ENCODE results near the gene PWWP2B.

DNA sequence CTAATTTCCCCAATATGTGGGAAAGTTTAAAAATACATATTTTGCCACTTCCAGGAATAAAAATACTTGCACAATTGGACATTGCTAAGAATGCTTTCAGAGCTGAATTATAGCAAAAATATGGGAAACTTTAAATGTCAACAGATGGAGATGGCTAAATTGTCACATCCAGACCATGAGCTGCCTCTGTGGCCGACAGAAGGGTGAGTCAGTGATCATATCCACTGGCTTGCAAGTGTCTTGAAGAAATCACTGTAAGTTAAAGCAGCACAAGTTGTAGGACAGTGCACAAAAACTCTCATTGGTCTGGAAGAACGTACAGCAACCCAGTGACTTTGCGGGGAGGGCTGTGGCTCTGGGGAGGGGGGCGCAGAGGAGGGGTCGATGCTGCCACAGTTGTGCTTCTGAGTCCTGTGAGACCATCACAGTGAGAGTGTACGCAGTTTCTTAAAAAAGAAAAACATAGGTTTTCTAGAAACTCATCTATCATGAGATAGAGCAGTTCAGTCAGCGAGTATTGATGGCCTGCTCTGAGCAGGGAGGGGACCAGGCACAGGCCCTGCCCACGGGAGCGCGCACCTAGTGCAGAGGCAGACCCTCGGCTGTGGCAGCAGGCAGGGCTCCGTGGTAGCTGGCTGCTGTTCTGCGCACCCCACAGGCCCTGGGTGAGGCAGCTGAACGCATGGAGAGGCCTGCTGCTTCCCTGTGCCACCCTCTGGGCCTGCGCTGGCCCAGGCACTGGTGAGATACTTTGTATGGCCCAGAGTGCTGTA, 39.5 kb upstream of the PWWP2B start:
- TF ChIP-seq POLR2A (IDR thresholded peaks at IDR 0.05; ENCODE audit: extremely low read depth, insufficient read length) (no peak), MYC (IDR thresholded peaks at IDR 0.05; ENCODE audit: low read depth, low read length) (no peak), MAX (IDR thresholded peaks at IDR 0.05; ENCODE audit: low read depth, low read length) (no peak)
- TF ChIP-seq, protein P1, sequence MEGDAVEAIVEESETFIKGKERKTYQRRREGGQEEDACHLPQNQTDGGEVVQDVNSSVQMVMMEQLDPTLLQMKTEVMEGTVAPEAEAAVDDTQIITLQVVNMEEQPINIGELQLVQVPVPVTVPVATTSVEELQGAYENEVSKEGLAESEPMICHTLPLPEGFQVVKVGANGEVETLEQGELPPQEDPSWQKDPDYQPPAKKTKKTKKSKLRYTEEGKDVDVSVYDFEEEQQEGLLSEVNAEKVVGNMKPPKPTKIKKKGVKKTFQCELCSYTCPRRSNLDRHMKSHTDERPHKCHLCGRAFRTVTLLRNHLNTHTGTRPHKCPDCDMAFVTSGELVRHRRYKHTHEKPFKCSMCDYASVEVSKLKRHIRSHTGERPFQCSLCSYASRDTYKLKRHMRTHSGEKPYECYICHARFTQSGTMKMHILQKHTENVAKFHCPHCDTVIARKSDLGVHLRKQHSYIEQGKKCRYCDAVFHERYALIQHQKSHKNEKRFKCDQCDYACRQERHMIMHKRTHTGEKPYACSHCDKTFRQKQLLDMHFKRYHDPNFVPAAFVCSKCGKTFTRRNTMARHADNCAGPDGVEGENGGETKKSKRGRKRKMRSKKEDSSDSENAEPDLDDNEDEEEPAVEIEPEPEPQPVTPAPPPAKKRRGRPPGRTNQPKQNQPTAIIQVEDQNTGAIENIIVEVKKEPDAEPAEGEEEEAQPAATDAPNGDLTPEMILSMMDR (IDR thresholded peaks at IDR 0.05; ENCODE audit: low read depth, low read length): no peak

Measured in NB4 (cell line).